H1 (cell line): Measurements from ENCODE around the gene AMELY.

Source experiments
- CTCF ChIP-seq, 3 experiments: IDR thresholded peaks; 1 replicate in 2 of 3; 2 replicates in 1 of 3; pipeline versions ENCODE4 v1.5.1 to v1.6.1; 2011; ENCODE audit warnings: low read length in 3 of 3, mild to moderate bottlenecking in 3 of 3, inconsistent platforms in 2 of 3, low read depth in 1 of 3, moderate library complexity in 1 of 3; ENCODE audit not compliant: insufficient read depth in 1 of 3; ENCODE audit errors: control extremely low read depth in 1 of 3
- FOSL1 ChIP-seq: IDR thresholded peaks from 2 replicates; pipeline ENCODE4 v1.6.1; 2011; ENCODE audit warnings: mild to moderate bottlenecking, low read depth, low read length, moderate library complexity; ENCODE audit not compliant: insufficient read depth
- HDAC6 ChIP-seq: IDR thresholded peaks from one replicate; pipeline ENCODE4 v1.7.1; 2012; ENCODE audit warnings: low read depth, mild to moderate bottlenecking, inconsistent platforms, low read length, moderate library complexity
- POLR2A ChIP-seq, 2 experiments: IDR thresholded peaks; 1 replicate in 1 of 2; 2 replicates in 1 of 2; pipeline ENCODE4 v1.6.1; 2011; ENCODE audit warnings: low read depth in 2 of 2, low read length in 2 of 2, mild to moderate bottlenecking in 2 of 2; ENCODE audit errors: control extremely low read depth in 1 of 2
- RXRA ChIP-seq: IDR thresholded peaks from 2 replicates; pipeline ENCODE4 v1.6.1; 2011; ENCODE audit warnings: low read depth, mild to moderate bottlenecking, low read length, moderate library complexity; ENCODE audit not compliant: insufficient read depth

- TF ChIP-seq FOSL1, result no peak
- TF ChIP-seq RXRA, result no peak
- no peak for TF ChIP-seq POLR2A (IDR thresholded peaks at IDR 0.05; ENCODE audit: control extremely low read depth in 1 of 2, low read depth in 2 of 2, low read length in 2 of 2)
- no peak for TF ChIP-seq CTCF (IDR thresholded peaks at IDR 0.05; ENCODE audit: control extremely low read depth in 1 of 3, insufficient read depth in 1 of 3, low read depth in 1 of 3, low read length in 3 of 3)
- TF ChIP-seq HDAC6, result no peak
Observed at GRCh38 chrY:6949947-6950346, 38.4 kb upstream of the AMELY start.
